IMR-90 (cell line): Measurements from ENCODE around the gene TAS1R1. TPM values are rescaled to one million over a fixed set of nuclear protein-coding genes. Genes with fewer than 3 reads are reported as not detected.

ENCODE experiments used
- ATAC-seq: fragments of 200-7000 bp; cut with Tn5 transposase; 2 replicates; pipeline ENCODE4 v1.9.1; 2020; ENCODE audit warnings: low read depth, mild to moderate bottlenecking, moderate library complexity
- BruUV-seq: library from RNA; stranded (reverse); fragments of 400-500 nt; replicated peaks from 2 replicates; lab custom pipeline; 2021; lab: Mats Ljungman, UMichigan
- CTCF ChIA-PET: fragments of 300-600 bp; formaldehyde crosslinking; extraction: SDS; loops from one replicate; lab custom pipeline; 2021; ENCODE audit warnings: antibody characterized with exemption; lab: Yijun Ruan, JAX
- POLR2A ChIA-PET: fragments of 300-600 bp; sonication (Branson Sonifier 250); formaldehyde crosslinking; loops from one replicate; lab custom pipeline; 2022; ENCODE audit warnings: antibody characterized with exemption; ENCODE audit not compliant: unreplicated experiment; lab: Charles Lee
- DNase-seq: peaks from one replicate; pipeline ENCODE4 v3.0.0; 2013
- H2AFZ ChIP-seq: replicated peaks from 2 replicates; pipeline ENCODE3; 2013; ENCODE audit warnings: low read length, mild to moderate bottlenecking; ENCODE audit not compliant: poor library complexity
- H2AK5ac ChIP-seq: 2 replicates; pipeline ENCODE4 v1.6.1; 2013; ENCODE audit warnings: low read depth, low read length, inconsistent platforms
- H2AK9ac ChIP-seq: replicated peaks from 2 replicates; pipeline ENCODE3; 2013; ENCODE audit warnings: mild to moderate bottlenecking, low read depth, low read length, moderate library complexity; ENCODE audit not compliant: poor library complexity
- H2BK120ac ChIP-seq: 2 replicates; pipeline ENCODE4 v1.6.1; 2013; ENCODE audit warnings: low read depth, low read length, inconsistent platforms
- H2BK15ac ChIP-seq: 3 replicates; pipeline ENCODE4 v1.6.1; 2013; ENCODE audit warnings: low read depth, low read length, inconsistent platforms
- H2BK20ac ChIP-seq: 2 replicates; pipeline ENCODE4 v1.6.1; 2013; ENCODE audit warnings: low read depth, mild to moderate bottlenecking, inconsistent platforms, low read length, moderate library complexity
- H2BK5ac ChIP-seq: 2 replicates; pipeline ENCODE4 v1.6.1; 2013; ENCODE audit warnings: mild to moderate bottlenecking, low read depth, low read length, inconsistent platforms; ENCODE audit not compliant: poor library complexity, severe bottlenecking
- H3K14ac ChIP-seq: replicated peaks from 2 replicates; pipeline ENCODE4 v1.6.1; 2013; ENCODE audit warnings: low read depth, low read length, inconsistent platforms
- H3K18ac ChIP-seq: 2 replicates; pipeline ENCODE4 v1.6.1; 2013; ENCODE audit warnings: low read depth, low read length, control low read depth
- H3K23ac ChIP-seq: 2 replicates; pipeline ENCODE4 v1.6.1; 2013; ENCODE audit warnings: low read depth, low read length, inconsistent platforms
- H3K27ac ChIP-seq: 2 replicates; pipeline ENCODE4 v1.5.1; 2013; ENCODE audit warnings: mild to moderate bottlenecking, control low read depth, low read length; ENCODE audit not compliant: insufficient read depth
- H3K27me3 ChIP-seq: 2 replicates; pipeline ENCODE4 v1.6.1; 2013; ENCODE audit warnings: low read length; ENCODE audit not compliant: control insufficient read depth, insufficient read depth
- H3K36me3 ChIP-seq: 2 replicates; pipeline ENCODE4 v1.6.1; 2013; ENCODE audit warnings: low read length, mixed read lengths; ENCODE audit not compliant: control insufficient read depth, insufficient read depth
- H3K4ac ChIP-seq: 2 replicates; pipeline ENCODE4 v1.6.1; 2013; ENCODE audit warnings: low read depth, low read length, inconsistent platforms
- H3K4me1 ChIP-seq: 2 replicates; pipeline ENCODE4 v1.6.1; 2013; ENCODE audit warnings: low read length, mixed read lengths; ENCODE audit not compliant: control insufficient read depth, insufficient read depth
- H3K4me2 ChIP-seq: 2 replicates; pipeline ENCODE4 v1.6.1; 2013; ENCODE audit warnings: low read depth, mild to moderate bottlenecking, control low read depth, low read length, moderate library complexity
- H3K4me3 ChIP-seq: 2 replicates; pipeline ENCODE4 v1.5.1; 2013; ENCODE audit warnings: low read depth, mild to moderate bottlenecking, control low read depth, low read length, moderate library complexity; ENCODE audit not compliant: insufficient read depth
- H3K56ac ChIP-seq: 2 replicates; pipeline ENCODE4 v1.6.1; 2013; ENCODE audit warnings: low read length, inconsistent platforms; ENCODE audit not compliant: insufficient read depth; ENCODE audit errors: extremely low read depth
- H3K79me1 ChIP-seq, 2 experiments: 2 replicates each; pipeline ENCODE4 v1.6.1; 2013; ENCODE audit warnings: low read length in 2 of 2, inconsistent platforms in 1 of 2, low read depth in 1 of 2
- H3K9ac ChIP-seq: 2 replicates; pipeline ENCODE4 v1.6.1; 2013; ENCODE audit warnings: low read depth, low read length, control low read depth
- H3K9me1 ChIP-seq: 2 replicates; pipeline ENCODE4 v1.6.1; 2013; ENCODE audit warnings: low read length, inconsistent platforms; ENCODE audit not compliant: insufficient read depth
- H3K9me3 ChIP-seq: 2 replicates; pipeline ENCODE4 v1.6.1; 2013; ENCODE audit warnings: low read length; ENCODE audit not compliant: control insufficient read depth, insufficient read depth
- H4K20me1 ChIP-seq: 2 replicates; pipeline ENCODE4 v1.6.1; 2013; ENCODE audit warnings: low read length, inconsistent platforms; ENCODE audit not compliant: insufficient read depth
- H4K5ac ChIP-seq: 2 replicates; pipeline ENCODE4 v1.6.1; 2013; ENCODE audit warnings: mild to moderate bottlenecking, low read depth, low read length, control low read depth
- H4K8ac ChIP-seq, 2 experiments: 2 replicates each; pipeline ENCODE4 v1.6.1; 2013; ENCODE audit warnings: low read depth in 2 of 2, low read length in 2 of 2, control low read depth in 1 of 2, inconsistent platforms in 1 of 2
- H4K91ac ChIP-seq: 2 replicates; pipeline ENCODE4 v1.6.1; 2013; ENCODE audit warnings: low read depth, low read length, inconsistent platforms; ENCODE audit not compliant: insufficient read depth
- CEBPB ChIP-seq: IDR thresholded peaks from 2 replicates; pipeline ENCODE4 v1.6.1; 2012; ENCODE audit warnings: low read depth, low read length, improper control_type of control experiment
- CHD1 ChIP-seq: IDR thresholded peaks from 2 replicates; pipeline ENCODE4 v1.6.1; 2012; ENCODE audit warnings: low read depth, low read length, improper control_type of control experiment
- CTCF ChIP-seq: conservative IDR thresholded peaks from 2 replicates; pipeline ENCODE4 v1.5.1; 2012; ENCODE audit warnings: mild to moderate bottlenecking, low read depth, low read length, improper control_type of control experiment
- ELK1 ChIP-seq: fragments of 150-350 bp; IDR thresholded peaks from 2 replicates; pipeline ENCODE4 v1.6.1; 2016; ENCODE audit warnings: low read depth, mild to moderate bottlenecking, low read length, moderate library complexity, borderline replicate concordance
- MXI1 ChIP-seq: IDR thresholded peaks from 2 replicates; pipeline ENCODE4 v1.6.1; 2012; ENCODE audit warnings: low read depth, mild to moderate bottlenecking, low read length, moderate library complexity, borderline replicate concordance
- RCOR1 ChIP-seq: IDR thresholded peaks from 2 replicates; pipeline ENCODE4 v1.6.1; 2012; ENCODE audit warnings: mild to moderate bottlenecking, low read length, improper control_type of control experiment; ENCODE audit not compliant: insufficient replicate concordance
- SMC3 ChIP-seq: fragments of 150-350 bp; IDR thresholded peaks from 2 replicates; pipeline ENCODE4 v1.6.1; 2016; ENCODE audit warnings: low read depth, mild to moderate bottlenecking, antibody characterized with exemption, low read length, moderate library complexity
- WGBS, 2 experiments: methylation state at CpG; one replicate each; pipeline versions ENCODE4 v1.1.5 to v1.1.7; 2013; ENCODE audit warnings: missing lambda C conversion rate in 2 of 2; ENCODE audit not compliant: insufficient read length in 1 of 2; ENCODE audit errors: extremely low coverage in 2 of 2; 5-methylcytosine and 5-hydroxymethylcytosine counted together
- dilution Hi-C: fragments of 300-500 bp; cut with HindIII; formaldehyde crosslinking; loops from one replicate; pipeline ENCODE4 v1.14.3; 2018; ENCODE audit warnings: low sequenced_read_pairs; ENCODE audit not compliant: unreplicated experiment
- in situ Hi-C: fragments of 300-500 bp; cut with MboI; formaldehyde crosslinking; loops from 3 replicates; pipeline ENCODE4 v1.14.3; 2019; ENCODE audit warnings: low sequenced_read_pairs, inconsistent platforms, mixed read lengths
- intact Hi-C: fragments of 100-400 bp; cut with micrococcal nuclease; formaldehyde crosslinking; loops from 2 replicates; pipeline ENCODE4 v1.10.0; 2022
- polyA plus RNA-seq, 3 experiments: library from polyadenylated mRNA; depleted of rRNA; stranded (reverse); fragments of >200 nt; gene quantifications; 2 replicates each; pipeline ENCODE4 v1.2.3, GENCODE V29; 2012; ENCODE audit warnings: low replicate concordance in 1 of 3
- total RNA-seq: library from RNA; depleted of rRNA; stranded (reverse); fragments of >200 nt; gene quantifications from 2 replicates; pipeline ENCODE4 v1.2.3, GENCODE V29; 2012

The TAS1R1 gene
- total and polyA plus RNA-seq, 2 of the 4 experiments (the other 2 are of a cell fraction) = 0.05 TPM; not detected in 1

- no peak for TF ChIP-seq ELK1
- no peak for TF ChIP-seq RCOR1
- TF ChIP-seq MXI1 = no peak
- no peak for TF ChIP-seq CEBPB
- no peak for TF ChIP-seq SMC3
These were observed 8.8 kb upstream of the TAS1R1 start (continued) for GRCh38 chr1:6546326-6546725.

GRCh38 chr1:6547301-6547700, 7.8 kb upstream of the TAS1R1 start:
- Histone ChIP-seq H2BK5ac (no peak overlapping the region), H2BK15ac (no peak overlapping the region), H3K79me1 (peaks cover 22 to 30% of the 10 kb centered on the region in 2 experiments), H3K9me1 (peaks cover 5% of the 10 kb centered on the region; the same call in 1 of the 2 replicates), H3K4me2 (no peak overlapping the region), H3K18ac (no peak overlapping the region), H3K27me3 (no peaks in the 10 kb centered on the region), H4K8ac (no peak overlapping the region), H4K20me1 (0 out of 2 replicates have a peak, but pooled peaks cover 5% of the 10 kb centered on the region), H3K4me1 (peaks cover 2% of the 10 kb centered on the region), H3K56ac (no peak overlapping the region), H3K9me3 (no peaks in the 10 kb centered on the region), H2AK9ac (no peak overlapping the region), H3K4ac (no peak overlapping the region), H3K27ac (no peak overlapping the region), H3K36me3 (peaks cover 42% of the 10 kb centered on the region), H2AK5ac (no peak overlapping the region), H4K91ac (no peak overlapping the region), H4K5ac (no peak overlapping the region), H2BK120ac (no peak overlapping the region), H3K4me3 (no peak overlapping the region), H2AFZ (no peak overlapping the region), H3K23ac (no peak overlapping the region), H3K9ac (no peak overlapping the region), H2BK20ac (no peak overlapping the region), H3K14ac (no peak overlapping the region)
- in situ Hi-C loops = no loop called here
- TF ChIP-seq CTCF = 0 out of 2 replicates have a peak, but pooled peaks have one; percentile 17
- no peak for TF ChIP-seq RCOR1
- TF ChIP-seq CHD1 = no peak
- ATAC-seq (no peak), DNase-seq (peak; percentile 32)
- dilution Hi-C loops = no loop called here
- intact Hi-C loops = no loop called here
- CTCF ChIA-PET = no interaction called here
- BruUV-seq = no TSS peak
- POLR2A ChIA-PET = no interaction called here
- WGBS, 2 experiments = 83% methylated on average over 1 of the region's 4 CpGs; no CpG with 5 or more reads in 1 of the 2 experiments
